Suprapubic skin (tissue), 4 donors: ENCODE results near the gene BOLL. TPM values are rescaled to one million over a fixed set of nuclear protein-coding genes. Genes with fewer than 3 reads are reported as not detected.
"Not testable (repeated sequence)": the region's sequence is repeated elsewhere in the genome, so short reads cannot be mapped to it uniquely, and the experiment has no call there.

Experiments used
- DNase-seq, 2 donors: peaks; one replicate each; pipeline ENCODE4 v3.0.0-alpha.2; 2019; ENCODE audit warnings: low spot score in 2 of 2
- H3K27ac ChIP-seq: fragments of 200-600 bp; sonication (generic); one replicate; pipeline ENCODE4 v1.5.1; 2019
- H3K27me3 ChIP-seq: fragments of 200-600 bp; sonication (generic); one replicate; pipeline ENCODE4 v1.5.1; 2019
- H3K36me3 ChIP-seq: fragments of 200-600 bp; sonication (generic); one replicate; pipeline ENCODE4 v1.5.1; 2019
- H3K4me1 ChIP-seq: fragments of 200-600 bp; sonication (generic); one replicate; pipeline ENCODE4 v1.5.1; 2019
- H3K4me3 ChIP-seq: fragments of 200-600 bp; sonication (generic); one replicate; pipeline ENCODE4 v1.5.1; 2019; ENCODE audit warnings: mild to moderate bottlenecking
- H3K9me3 ChIP-seq: fragments of 200-600 bp; sonication (generic); one replicate; pipeline ENCODE4 v1.5.1; 2019
- CTCF ChIP-seq, 2 donors: fragments of 200-600 bp in 1 of 2; fragments of 450-650 bp in 1 of 2; sonication (generic) in 1 of 2; IDR thresholded peaks; one replicate each; pipeline ENCODE4 v1.5.1; 2016 to 2019; ENCODE audit warnings: antibody characterized with exemption in 2 of 2, mild to moderate bottlenecking in 1 of 2, moderate library complexity in 1 of 2
- EP300 ChIP-seq: sonication (generic); formaldehyde crosslinking; IDR thresholded peaks from one replicate; pipeline ENCODE4 v1.6.1; 2017; ENCODE audit warnings: antibody characterized with exemption
- POLR2A ChIP-seq, 2 donors: fragments of 450-650 bp; IDR thresholded peaks; one replicate each; pipeline ENCODE4 v1.6.1; 2017; ENCODE audit warnings: antibody characterized with exemption in 2 of 2, mild to moderate bottlenecking in 2 of 2, moderate library complexity in 2 of 2
- POLR2AphosphoS5 ChIP-seq, 3 donors: sonication (generic); formaldehyde crosslinking; IDR thresholded peaks; one replicate each; pipeline ENCODE4 v1.6.1; 2017; ENCODE audit warnings: antibody characterized with exemption in 3 of 3
- WGBS: methylation state at CpG from one replicate; pipeline ENCODE4 v1.1.5; 2018; 5-methylcytosine and 5-hydroxymethylcytosine counted together
- total RNA-seq, 4 donors: library from RNA; depleted of rRNA; stranded (reverse); fragments of >200 nt; gene quantifications; one replicate each; pipeline ENCODE4 v1.1.0, GENCODE V29; 2016

Gene BOLL
- total RNA-seq = not detected

- Histone ChIP-seq H3K9me3 (no peaks in the 10 kb centered on the region), H3K4me1 (peaks cover 9% of the 10 kb centered on the region), H3K4me3 (peak within 1 kb of the TSS; percentile 41), H3K36me3 (no peaks in the 10 kb centered on the region), H3K27ac (no peak within 1 kb of the TSS), H3K27me3 (peaks cover 27% of the 10 kb centered on the region)
- peak in 1 of 2 donors; percentile 49 for DNase-seq
- no peak for TF ChIP-seq EP300
- TF ChIP-seq POLR2AphosphoS5 (IDR thresholded peaks at IDR 0.05) = no peak
- TF ChIP-seq CTCF (IDR thresholded peaks at IDR 0.05) = no peak
- no peak for TF ChIP-seq POLR2A (IDR thresholded peaks at IDR 0.05)
- WGBS = 89% methylated on average over 40 of the region's 80 CpGs
Observed at GRCh38 chr2:197784956-197785941, at the start of gene BOLL. Gene BOLL (minus strand): TSS chr2:197785319. CDS start chr2:197781850, 3,469 bp downstream.

- WGBS = 87% methylated on average over 2 of the region's 2 CpGs
- H3K27me3 ChIP-seq, H3K36me3 ChIP-seq, H3K4me3 ChIP-seq, DNase-seq, H3K4me1 ChIP-seq, H3K27ac ChIP-seq, H3K9me3 ChIP-seq: not testable (repeated sequence)
Observed at GRCh38 chr2:197834771-197835170, 49.7 kb upstream of the BOLL start.

- H3K4me3 ChIP-seq = no peak overlapping the region
- DNase-seq = no peak
- WGBS = 65% methylated on average over 1 of the region's 1 CpG
- no peak overlapping the region for H3K27ac ChIP-seq
- no peaks in the 10 kb centered on the region for H3K36me3 ChIP-seq
- no peaks in the 10 kb centered on the region for H3K4me1 ChIP-seq
- no peaks in the 10 kb centered on the region for H3K27me3 ChIP-seq
- no peaks in the 10 kb centered on the region for H3K9me3 ChIP-seq
- TF ChIP-seq POLR2A (IDR thresholded peaks at IDR 0.05) (no peak), POLR2AphosphoS5 (IDR thresholded peaks at IDR 0.05) (no peak), EP300 (no peak), CTCF (IDR thresholded peaks at IDR 0.05) (no peak)
Observed at GRCh38 chr2:197828464-197829135, 43.5 kb upstream of the BOLL start.

GRCh38 chr2:197827618-197828017 is 42.5 kb upstream of the BOLL start:
- Histone ChIP-seq H3K4me3 (no peak overlapping the region), H3K27ac (no peak overlapping the region), H3K36me3 (no peaks in the 10 kb centered on the region), H3K4me1 (no peaks in the 10 kb centered on the region), H3K27me3 (no peaks in the 10 kb centered on the region), H3K9me3 (no peaks in the 10 kb centered on the region)
- WGBS = 71% methylated on average over 2 of the region's 2 CpGs
- TF ChIP-seq POLR2A (IDR thresholded peaks at IDR 0.05) = no peak
- no peak for DNase-seq

GRCh38 chr2:197822333-197822732 is 37.2 kb upstream of the BOLL start:
- H3K9me3 ChIP-seq = no peaks in the 10 kb centered on the region
- peaks cover 2% of the 10 kb centered on the region for H3K4me1 ChIP-seq
- TF ChIP-seq POLR2AphosphoS5 (IDR thresholded peaks at IDR 0.05) = no peak
- TF ChIP-seq CTCF (IDR thresholded peaks at IDR 0.05) = no peak
- TF ChIP-seq EP300 = no peak
- no peak for TF ChIP-seq POLR2A (IDR thresholded peaks at IDR 0.05)
- H3K4me3 ChIP-seq = no peak overlapping the region
- H3K27me3 ChIP-seq = no peaks in the 10 kb centered on the region
- DNase-seq = no peak
- H3K36me3 ChIP-seq = no peaks in the 10 kb centered on the region
- 48% methylated on average over 2 of the region's 2 CpGs for WGBS
- H3K27ac ChIP-seq = no peak overlapping the region
